NT2/D1 (cell line): ENCODE data around the gene KATNB1.

Experiments
- SUZ12 ChIP-seq: IDR thresholded peaks from 2 replicates; pipeline ENCODE4 v1.6.1; 2011; ENCODE audit not compliant: insufficient read length, insufficient read depth; ENCODE audit errors: extremely low read depth
- YY1 ChIP-seq: IDR thresholded peaks from 2 replicates; pipeline ENCODE4 v1.6.1; 2011; ENCODE audit not compliant: insufficient read length, insufficient read depth
- ZNF274 ChIP-seq: IDR thresholded peaks from 2 replicates; pipeline ENCODE4 v1.6.1; 2011; ENCODE audit warnings: mild to moderate bottlenecking, low read depth, low read length

DNA sequence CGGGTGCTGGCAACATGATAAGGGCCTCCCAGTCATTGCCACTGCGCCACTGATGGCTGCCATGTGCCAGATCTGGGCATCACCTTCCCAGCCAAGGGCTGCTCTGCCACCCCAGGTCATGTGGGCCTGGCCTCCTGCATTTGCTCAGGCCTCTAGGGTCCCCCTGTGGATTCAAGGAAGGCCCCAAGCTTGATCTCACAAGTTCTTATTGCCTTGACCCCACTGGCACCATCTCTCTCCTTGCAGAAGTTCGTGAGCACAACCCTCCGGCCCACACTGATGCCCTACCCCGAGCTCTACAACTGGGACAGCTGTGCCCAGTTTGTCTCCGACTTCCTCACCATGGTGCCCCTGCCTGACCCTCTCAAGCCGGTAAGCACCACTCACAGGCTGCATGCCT lies 35.7 kb upstream of the KATNB1 start:
- TF ChIP-seq YY1, result no peak
- no peak for TF ChIP-seq SUZ12
- TF ChIP-seq ZNF274, result no peak
